WTC11 (cell line): ENCODE results near the gene UCN.

ENCODE experiments used
- ATF6 ChIP-seq: sonication (generic); formaldehyde crosslinking; IDR thresholded peaks from 2 replicates; pipeline ENCODE4 v1.8.1; 2023; ENCODE audit warnings: mild to moderate bottlenecking, missing genetic modification reagents
- CREB1 ChIP-seq: sonication (generic); formaldehyde crosslinking; IDR thresholded peaks from 2 replicates; pipeline ENCODE4 v1.8.0; 2023; ENCODE audit warnings: mild to moderate bottlenecking, missing genetic modification reagents
- CREM ChIP-seq: sonication (generic); formaldehyde crosslinking; IDR thresholded peaks from 2 replicates; pipeline ENCODE4 v1.8.1; 2022; ENCODE audit warnings: mild to moderate bottlenecking, missing genetic modification reagents, moderate library complexity
- CTCF ChIP-seq: fragments of 200-600 bp; IDR thresholded peaks from 2 replicates; pipeline ENCODE4 v1.8.0; 2022; ENCODE audit warnings: antibody characterized with exemption
- E2F4 ChIP-seq: sonication (generic); formaldehyde crosslinking; IDR thresholded peaks from 2 replicates; pipeline ENCODE4 v1.8.1; 2022; ENCODE audit warnings: low read depth, mild to moderate bottlenecking, moderate library complexity, missing genetic modification reagents, borderline replicate concordance
- ESRRA ChIP-seq: sonication (generic); formaldehyde crosslinking; IDR thresholded peaks from 2 replicates; pipeline ENCODE4 v1.8.1; 2022; ENCODE audit warnings: mild to moderate bottlenecking, missing genetic modification reagents, borderline replicate concordance
- KAT7 ChIP-seq: sonication (generic); formaldehyde crosslinking; IDR thresholded peaks from 2 replicates; pipeline ENCODE4 v1.8.1; 2023; ENCODE audit warnings: missing genetic modification reagents, mild to moderate bottlenecking, borderline replicate concordance
- MAX ChIP-seq: sonication (generic); formaldehyde crosslinking; IDR thresholded peaks from 2 replicates; pipeline ENCODE4 v1.8.0; 2022; ENCODE audit warnings: mild to moderate bottlenecking, missing genetic modification reagents
- NR3C1 ChIP-seq: sonication (generic); formaldehyde crosslinking; conservative IDR thresholded peaks from 2 replicates; pipeline ENCODE4 v1.8.1; 2023; ENCODE audit warnings: low read depth, mild to moderate bottlenecking, missing genetic modification reagents
- TEAD4 ChIP-seq: sonication (generic); formaldehyde crosslinking; IDR thresholded peaks from 2 replicates; pipeline ENCODE4 v1.8.0; 2022; ENCODE audit warnings: mild to moderate bottlenecking, missing genetic modification reagents
- ZNF263 ChIP-seq: sonication (generic); formaldehyde crosslinking; IDR thresholded peaks from 2 replicates; pipeline ENCODE4 v1.8.1; 2022; ENCODE audit warnings: low read depth, mild to moderate bottlenecking, moderate library complexity, missing genetic modification reagents
- ZNF423 ChIP-seq: fragments of 250-450 bp; sonication (Bioruptor Pico); IDR thresholded peaks from 2 replicates; pipeline ENCODE4 v2.1.2; 2022; ENCODE audit warnings: mild to moderate bottlenecking, moderate library complexity
- TF ChIP-seq, protein P1 (sequence below): fragments of 250-450 bp; sonication (Bioruptor Pico); IDR thresholded peaks from 2 replicates; pipeline ENCODE4 v1.9.0; 2021; ENCODE audit warnings: mild to moderate bottlenecking, borderline replicate concordance
- TF ChIP-seq, protein P2 (sequence below): sonication (generic); formaldehyde crosslinking; IDR thresholded peaks from 2 replicates; pipeline ENCODE4 v1.8.1; 2023; ENCODE audit warnings: mild to moderate bottlenecking, moderate library complexity, missing genetic modification reagents

- no peak for TF ChIP-seq CTCF
- TF ChIP-seq KAT7 (CRISPR knock-in tag) = no peak
- no peak for TF ChIP-seq CREB1 (CRISPR knock-in tag)
- no peak for TF ChIP-seq ESRRA (CRISPR knock-in tag)
- TF ChIP-seq NR3C1 (CRISPR knock-in tag) = no peak
- no peak for TF ChIP-seq CREM (CRISPR knock-in tag)
- no peak for TF ChIP-seq ZNF263
- no peak for TF ChIP-seq ATF6 (CRISPR knock-in tag)
- no peak for TF ChIP-seq TEAD4 (CRISPR knock-in tag)
- no peak for TF ChIP-seq ZNF423 (CRISPR knock-in tag)
- TF ChIP-seq E2F4 (CRISPR knock-in tag) = no peak
- TF ChIP-seq MAX = no peak
- TF ChIP-seq, protein P1, sequence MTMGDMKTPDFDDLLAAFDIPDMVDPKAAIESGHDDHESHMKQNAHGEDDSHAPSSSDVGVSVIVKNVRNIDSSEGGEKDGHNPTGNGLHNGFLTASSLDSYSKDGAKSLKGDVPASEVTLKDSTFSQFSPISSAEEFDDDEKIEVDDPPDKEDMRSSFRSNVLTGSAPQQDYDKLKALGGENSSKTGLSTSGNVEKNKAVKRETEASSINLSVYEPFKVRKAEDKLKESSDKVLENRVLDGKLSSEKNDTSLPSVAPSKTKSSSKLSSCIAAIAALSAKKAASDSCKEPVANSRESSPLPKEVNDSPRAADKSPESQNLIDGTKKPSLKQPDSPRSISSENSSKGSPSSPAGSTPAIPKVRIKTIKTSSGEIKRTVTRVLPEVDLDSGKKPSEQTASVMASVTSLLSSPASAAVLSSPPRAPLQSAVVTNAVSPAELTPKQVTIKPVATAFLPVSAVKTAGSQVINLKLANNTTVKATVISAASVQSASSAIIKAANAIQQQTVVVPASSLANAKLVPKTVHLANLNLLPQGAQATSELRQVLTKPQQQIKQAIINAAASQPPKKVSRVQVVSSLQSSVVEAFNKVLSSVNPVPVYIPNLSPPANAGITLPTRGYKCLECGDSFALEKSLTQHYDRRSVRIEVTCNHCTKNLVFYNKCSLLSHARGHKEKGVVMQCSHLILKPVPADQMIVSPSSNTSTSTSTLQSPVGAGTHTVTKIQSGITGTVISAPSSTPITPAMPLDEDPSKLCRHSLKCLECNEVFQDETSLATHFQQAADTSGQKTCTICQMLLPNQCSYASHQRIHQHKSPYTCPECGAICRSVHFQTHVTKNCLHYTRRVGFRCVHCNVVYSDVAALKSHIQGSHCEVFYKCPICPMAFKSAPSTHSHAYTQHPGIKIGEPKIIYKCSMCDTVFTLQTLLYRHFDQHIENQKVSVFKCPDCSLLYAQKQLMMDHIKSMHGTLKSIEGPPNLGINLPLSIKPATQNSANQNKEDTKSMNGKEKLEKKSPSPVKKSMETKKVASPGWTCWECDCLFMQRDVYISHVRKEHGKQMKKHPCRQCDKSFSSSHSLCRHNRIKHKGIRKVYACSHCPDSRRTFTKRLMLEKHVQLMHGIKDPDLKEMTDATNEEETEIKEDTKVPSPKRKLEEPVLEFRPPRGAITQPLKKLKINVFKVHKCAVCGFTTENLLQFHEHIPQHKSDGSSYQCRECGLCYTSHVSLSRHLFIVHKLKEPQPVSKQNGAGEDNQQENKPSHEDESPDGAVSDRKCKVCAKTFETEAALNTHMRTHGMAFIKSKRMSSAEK = no peak
- TF ChIP-seq, protein P2, sequence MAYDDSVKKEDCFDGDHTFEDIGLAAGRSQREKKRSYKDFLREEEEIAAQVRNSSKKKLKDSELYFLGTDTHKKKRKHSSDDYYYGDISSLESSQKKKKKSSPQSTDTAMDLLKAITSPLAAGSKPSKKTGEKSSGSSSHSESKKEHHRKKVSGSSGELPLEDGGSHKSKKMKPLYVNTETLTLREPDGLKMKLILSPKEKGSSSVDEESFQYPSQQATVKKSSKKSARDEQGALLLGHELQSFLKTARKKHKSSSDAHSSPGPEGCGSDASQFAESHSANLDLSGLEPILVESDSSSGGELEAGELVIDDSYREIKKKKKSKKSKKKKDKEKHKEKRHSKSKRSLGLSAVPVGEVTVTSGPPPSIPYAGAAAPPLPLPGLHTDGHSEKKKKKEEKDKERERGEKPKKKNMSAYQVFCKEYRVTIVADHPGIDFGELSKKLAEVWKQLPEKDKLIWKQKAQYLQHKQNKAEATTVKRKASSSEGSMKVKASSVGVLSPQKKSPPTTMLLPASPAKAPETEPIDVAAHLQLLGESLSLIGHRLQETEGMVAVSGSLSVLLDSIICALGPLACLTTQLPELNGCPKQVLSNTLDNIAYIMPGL (CRISPR knock-in tag) = no peak
Measured at GRCh38 chr2:27316655-27317412, 8.6 kb upstream of the UCN start.
